ENCODE measurements around the gene DENND6B. TPM values are rescaled to one million over a fixed set of nuclear protein-coding genes. Genes with fewer than 3 reads are reported as not detected.
A peak's percentile ranks its signal among the peaks of the same experiment; 100 is the strongest.

The DENND6B gene
- total RNA-seq, 1 experiment from 2014 or later, result 11.0 TPM

- no peak for DNase-seq (ENCODE audit: low read depth, low spot score)
- no peak for TF ChIP-seq SP1 (IDR thresholded peaks at IDR 0.05; ENCODE audit: low read depth)
- no peak for TF ChIP-seq JUND (IDR thresholded peaks at IDR 0.05)
- no peak for TF ChIP-seq ATF3 (IDR thresholded peaks at IDR 0.05)
- no peak for TF ChIP-seq CEBPB (IDR thresholded peaks at IDR 0.05; ENCODE audit: low read depth)
- TF ChIP-seq ZNF274 (IDR thresholded peaks at IDR 0.05; ENCODE audit: low read depth, low read length), result no peak
- TF ChIP-seq SRF (IDR thresholded peaks at IDR 0.05; ENCODE audit: low read depth), result no peak
- no peak for TF ChIP-seq EZH2phosphoT487 (IDR thresholded peaks at IDR 0.05; ENCODE audit: borderline replicate concordance)
- H3K9ac ChIP-seq (ENCODE audit: low read length), result peak overlapping the region; percentile 73
- no peaks in the 10 kb centered on the region for H3K9me3 ChIP-seq (ENCODE audit: control insufficient read depth in 1 of 2, insufficient read depth in 1 of 2, low read depth in 1 of 2, low read length in 2 of 2)
- ATAC-seq, result peak; percentile 57
- intact Hi-C loops (cut with micrococcal nuclease), result no loop called here
- H3K27ac ChIP-seq (ENCODE audit: low read depth, low read length), result peak overlapping the region; percentile 99
- H3K4me1 ChIP-seq (ENCODE audit: control insufficient read depth in 1 of 2, insufficient read depth in 2 of 2, low read length in 2 of 2), result peaks cover 45 to 57% of the 10 kb centered on the region in 2 experiments
- no peak overlapping the region for H2AFZ ChIP-seq (ENCODE audit: low read depth, low read length, poor library complexity, severe bottlenecking)
- H3K79me2 ChIP-seq (ENCODE audit: insufficient read depth, low read length), result peaks cover 100% of the 10 kb centered on the region
- CTCF ChIA-PET, result interaction anchor here (1.0 to 1.2 kb wide), 2 partner anchors 11 to 12 kb away, joined by 3 read pairs; no protein-coding TSS in a partner anchor
- no peaks in the 10 kb centered on the region for H3K27me3 ChIP-seq (ENCODE audit: insufficient read depth, low read length)
- BruUV-seq (replicated peaks), result no TSS peak
- peak overlapping the region; percentile 92 for H3K4me2 ChIP-seq (ENCODE audit: low read length)
- peaks cover 9 to 45% of the 10 kb centered on the region in 2 experiments; a peak in 3 of 4 replicates for H3K36me3 ChIP-seq (ENCODE audit: control insufficient read depth in 1 of 2, insufficient read depth in 2 of 2, low read length in 2 of 2)
- RAD21 ChIA-PET (ENCODE audit: low non-redundant PET in 1 of 2, low total read pairs in 2 of 2, uncharacterized antibody in 2 of 2, unreplicated experiment in 2 of 2), result no interaction called here
- POLR2A ChIA-PET, result interaction anchor here (1.0 to 2.7 kb wide), 3 partner anchors 10 to 13 kb away, joined by 3 to 11 read pairs (median 4); no protein-coding TSS in a partner anchor
- no peaks in the 10 kb centered on the region for H3K9me2 ChIP-seq (ENCODE audit: insufficient read depth)
- peak overlapping the region; percentile 40 to 56 for H3K4me3 ChIP-seq (replicated peaks in 1 of 2; ENCODE audit: low read depth in 1 of 2, low read length in 2 of 2)
- no peaks in the 10 kb centered on the region for H4K20me1 ChIP-seq (ENCODE audit: insufficient read depth)
Measured at GRCh38 chr22:50292643-50293440, 34.0 kb downstream of the DENND6B start.

- no peaks in the 10 kb centered on the region for H4K20me1 ChIP-seq (ENCODE audit: insufficient read depth)
- CTCF ChIA-PET, result no interaction called here
- TSS peak; percentile 38 for BruUV-seq (replicated peaks)
- H3K4me1 ChIP-seq (ENCODE audit: control insufficient read depth in 1 of 2, insufficient read depth in 2 of 2, low read length in 2 of 2), result peaks cover 25 to 29% of the 10 kb centered on the region in 2 experiments
- intact Hi-C loops (cut with micrococcal nuclease), result no loop called here
- ATAC-seq, result no peak
- H3K27ac ChIP-seq (ENCODE audit: low read depth, low read length), result peak overlapping the region; percentile 45; the same call in 1 of the 2 replicates
- H3K4me3 ChIP-seq (replicated peaks in 1 of 2; ENCODE audit: low read depth in 1 of 2, low read length in 2 of 2), result no peak overlapping the region
- no peak for DNase-seq (ENCODE audit: low read depth, low spot score)
- H3K9me2 ChIP-seq (ENCODE audit: insufficient read depth), result no peaks in the 10 kb centered on the region
- H3K9ac ChIP-seq (ENCODE audit: low read length), result no peak overlapping the region
- no peak overlapping the region for H2AFZ ChIP-seq (ENCODE audit: low read depth, low read length, poor library complexity, severe bottlenecking)
- peaks cover 83% of the 10 kb centered on the region for H3K79me2 ChIP-seq (ENCODE audit: insufficient read depth, low read length)
- no peaks in the 10 kb centered on the region for H3K27me3 ChIP-seq (ENCODE audit: insufficient read depth, low read length)
- POLR2A ChIA-PET, result no interaction called here
- peaks cover 18 to 54% of the 10 kb centered on the region in 2 experiments; a peak in 3 of 4 replicates for H3K36me3 ChIP-seq (ENCODE audit: control insufficient read depth in 1 of 2, insufficient read depth in 2 of 2, low read length in 2 of 2)
- RAD21 ChIA-PET (ENCODE audit: low non-redundant PET in 1 of 2, low total read pairs in 2 of 2, uncharacterized antibody in 2 of 2, unreplicated experiment in 2 of 2), result no interaction called here
- H3K9me3 ChIP-seq (ENCODE audit: control insufficient read depth in 1 of 2, insufficient read depth in 1 of 2, low read depth in 1 of 2, low read length in 2 of 2), result no peaks in the 10 kb centered on the region
- H3K4me2 ChIP-seq (ENCODE audit: low read length), result no peak overlapping the region
- no peak for TF ChIP-seq MAX (IDR thresholded peaks at IDR 0.05)
- TF ChIP-seq ZFX (IDR thresholded peaks at IDR 0.05), result no peak
- no peak for TF ChIP-seq REST (IDR thresholded peaks at IDR 0.05; ENCODE audit: low read depth)
- TF ChIP-seq JUND (IDR thresholded peaks at IDR 0.05), result no peak
- no peak for TF ChIP-seq CTCF (IDR thresholded peaks at IDR 0.05 in 2 of 3, conservative IDR thresholded peaks at IDR 0.05 in 1 of 3; ENCODE audit: borderline replicate concordance in 1 of 3, insufficient read depth in 1 of 3, low read depth in 2 of 3, low read length in 2 of 3)
- no peak for TF ChIP-seq TCF7L2 (IDR thresholded peaks at IDR 0.05; ENCODE audit: borderline replicate concordance, extremely low read depth, insufficient read depth, insufficient read length)
Measured at GRCh38 chr22:50289942-50290630, 36.7 kb downstream of the DENND6B start.
